ENCODE results near the gene PFN1.

The PFN1 gene

DNA sequence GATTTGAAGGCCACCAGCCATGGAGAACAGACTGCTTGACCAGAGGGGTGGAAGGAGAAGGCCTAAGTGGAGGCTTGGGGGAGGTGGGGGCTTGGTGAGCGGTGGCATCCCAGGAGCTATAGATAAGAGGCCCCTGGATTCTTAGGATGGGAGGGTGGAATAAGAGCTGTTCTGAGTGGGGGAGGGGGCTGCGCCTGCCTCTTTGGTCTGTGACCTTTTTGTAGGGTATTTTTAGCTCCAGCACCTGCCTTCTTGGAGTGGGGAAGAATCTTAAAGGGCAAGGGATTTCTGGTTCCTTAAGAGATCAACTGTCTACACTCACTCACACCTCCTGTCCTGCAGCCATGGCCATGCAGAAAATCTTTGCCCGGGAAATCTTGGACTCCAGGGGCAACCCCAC lies 3.2 kb upstream of the PFN1 start:
- TF ChIP-seq CTCF (IDR thresholded peaks at IDR 0.05; ENCODE audit: low read length), result no peak
- TF ChIP-seq EZH2 (IDR thresholded peaks at IDR 0.05; ENCODE audit: borderline replicate concordance, low read length), result no peak
- no peak overlapping the region for H2AFZ ChIP-seq (ENCODE audit: low read length)
- no peak overlapping the region for H3K27ac ChIP-seq (ENCODE audit: low read depth, low read length, poor library complexity, severe bottlenecking)
- H4K20me1 ChIP-seq (ENCODE audit: insufficient read depth, low read length), result no peaks in the 10 kb centered on the region
- no peaks in the 10 kb centered on the region for H3K9me3 ChIP-seq (ENCODE audit: low read length)
- H3F3A ChIP-seq (ENCODE audit: insufficient read depth, low read length), result no peaks in the 10 kb centered on the region
- H3K36me3 ChIP-seq (ENCODE audit: insufficient read depth, low read length), result peaks cover 16% of the 10 kb centered on the region
- H3K4me3 ChIP-seq (ENCODE audit: low read depth, low read length, poor library complexity, severe bottlenecking), result no peak overlapping the region
- no peak overlapping the region for H3K9ac ChIP-seq (ENCODE audit: low read length)
- H3K79me2 ChIP-seq (ENCODE audit: insufficient read depth, low read length), result peaks cover 9% of the 10 kb centered on the region
- no peaks in the 10 kb centered on the region for H3K27me3 ChIP-seq (ENCODE audit: insufficient read depth, low read length)
- no peak overlapping the region for H3K4me2 ChIP-seq (ENCODE audit: low read length)
- H3K9me2 ChIP-seq (ENCODE audit: low read depth, low read length), result no peaks in the 10 kb centered on the region
- H3K4me1 ChIP-seq (ENCODE audit: insufficient read depth, low read length, severe bottlenecking), result peaks cover 23% of the 10 kb centered on the region

- peaks cover 23% of the 10 kb centered on the region for H3K36me3 ChIP-seq (ENCODE audit: insufficient read depth, low read length)
- peak within 1 kb of the TSS; percentile 94 for H3K4me2 ChIP-seq (ENCODE audit: low read length)
- H3K27ac ChIP-seq (ENCODE audit: low read depth, low read length, poor library complexity, severe bottlenecking), result peak within 1 kb of the TSS; percentile 100
- H3K27me3 ChIP-seq (ENCODE audit: insufficient read depth, low read length), result no peaks in the 10 kb centered on the region
- H3K9ac ChIP-seq (ENCODE audit: low read length), result peak within 1 kb of the TSS; percentile 92
- TF ChIP-seq EZH2 (IDR thresholded peaks at IDR 0.05; ENCODE audit: borderline replicate concordance, low read length) (no peak), CTCF (IDR thresholded peaks at IDR 0.05; ENCODE audit: low read length) (no peak)
- H3F3A ChIP-seq (ENCODE audit: insufficient read depth, low read length), result 0 out of 2 replicates have a peak, but pooled peaks cover 3% of the 10 kb centered on the region
- H4K20me1 ChIP-seq (ENCODE audit: insufficient read depth, low read length), result no peaks in the 10 kb centered on the region
- H3K79me2 ChIP-seq (ENCODE audit: insufficient read depth, low read length), result peaks cover 9% of the 10 kb centered on the region
- no peak within 1 kb of the TSS for H2AFZ ChIP-seq (ENCODE audit: low read length)
- peak within 1 kb of the TSS; percentile 84 for H3K4me3 ChIP-seq (ENCODE audit: low read depth, low read length, poor library complexity, severe bottlenecking)
- H3K4me1 ChIP-seq (ENCODE audit: insufficient read depth, low read length, severe bottlenecking), result peaks cover 31% of the 10 kb centered on the region
- no peaks in the 10 kb centered on the region for H3K9me2 ChIP-seq (ENCODE audit: low read depth, low read length)
- no peaks in the 10 kb centered on the region for H3K9me3 ChIP-seq (ENCODE audit: low read length)
Measured at GRCh38 chr17:4950746-4951204, 2.4 kb upstream of the PFN1 start, which contains the start of gene ENO3. TSS of gene ENO3 (plus strand) at chr17:4951119. CDS start at chr17:4951830, 711 bp downstream.

GRCh38 chr17:4950075-4950745 lies 1.9 kb upstream of the PFN1 start:
- H2AFZ ChIP-seq (ENCODE audit: low read length), result no peak overlapping the region

More at GRCh38 chr17:4950075-4950745, 1.9 kb upstream of the PFN1 start:
- H3K79me2 ChIP-seq (ENCODE audit: insufficient read depth, low read length), result peaks cover 9% of the 10 kb centered on the region
- H3K27ac ChIP-seq (ENCODE audit: low read depth, low read length, poor library complexity, severe bottlenecking), result peak overlapping the region; percentile 100
- no peaks in the 10 kb centered on the region for H4K20me1 ChIP-seq (ENCODE audit: insufficient read depth, low read length)
- H3K4me3 ChIP-seq (ENCODE audit: low read depth, low read length, poor library complexity, severe bottlenecking), result peak overlapping the region; percentile 84
- H3K4me2 ChIP-seq (ENCODE audit: low read length), result peak overlapping the region; percentile 94
- TF ChIP-seq CTCF (IDR thresholded peaks at IDR 0.05; ENCODE audit: low read length), result no peak
- no peak for TF ChIP-seq EZH2 (IDR thresholded peaks at IDR 0.05; ENCODE audit: borderline replicate concordance, low read length)
- peaks cover 36% of the 10 kb centered on the region for H3K4me1 ChIP-seq (ENCODE audit: insufficient read depth, low read length, severe bottlenecking)
- no peaks in the 10 kb centered on the region for H3K27me3 ChIP-seq (ENCODE audit: insufficient read depth, low read length)
- peaks cover 29% of the 10 kb centered on the region for H3K36me3 ChIP-seq (ENCODE audit: insufficient read depth, low read length)
- peak overlapping the region; percentile 92 for H3K9ac ChIP-seq (ENCODE audit: low read length)
- H3K9me3 ChIP-seq (ENCODE audit: low read length), result no peaks in the 10 kb centered on the region
- H3F3A ChIP-seq (ENCODE audit: insufficient read depth, low read length), result 0 out of 2 replicates have a peak, but pooled peaks cover 3% of the 10 kb centered on the region
- no peaks in the 10 kb centered on the region for H3K9me2 ChIP-seq (ENCODE audit: low read depth, low read length)

Measured in OCI-LY1 (cell line).